GM12873 (cell line): ENCODE results near the gene FOXN1.

Source experiments
- CTCF ChIP-seq: IDR thresholded peaks from 2 replicates; pipeline ENCODE4 v1.5.1; 2012; ENCODE audit warnings: low read depth, mild to moderate bottlenecking, moderate library complexity, low read length, control low read depth; ENCODE audit not compliant: insufficient read depth; ENCODE audit errors: missing control alignments

Gene FOXN1

DNA sequence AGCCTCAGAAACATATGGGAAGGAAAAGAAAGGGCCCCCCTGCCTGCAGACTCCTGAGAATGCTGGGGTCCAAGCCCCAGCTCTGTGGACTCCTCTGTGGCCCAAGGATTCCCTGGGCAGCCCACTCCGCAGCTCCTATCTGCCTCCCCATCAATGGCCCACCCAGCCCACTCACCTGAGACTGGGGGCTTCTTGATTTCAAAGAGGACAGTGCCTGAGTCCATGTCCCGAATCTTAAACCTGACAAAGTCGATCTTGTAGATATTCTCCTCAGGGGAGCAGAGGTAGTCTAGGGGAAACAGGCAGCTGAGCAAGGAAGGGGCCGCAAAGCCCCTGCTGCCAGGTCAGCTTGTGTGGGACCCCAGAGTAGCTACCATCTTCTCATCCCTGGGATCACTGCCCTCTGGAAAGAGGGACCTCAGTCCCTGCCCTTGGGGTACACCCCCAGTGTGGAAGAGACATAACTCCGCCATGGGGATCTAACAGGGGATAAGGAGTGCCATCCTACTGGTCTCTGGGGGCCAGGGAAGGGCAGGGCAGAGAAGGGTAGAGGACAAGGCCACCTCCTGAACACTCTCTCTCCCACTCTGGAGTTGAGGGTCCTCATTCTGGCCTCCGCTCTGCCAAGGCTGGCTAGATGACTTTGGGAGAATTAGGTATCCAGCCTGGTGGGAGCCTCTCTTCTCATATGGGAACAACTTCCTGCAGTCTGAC lies 42.4 kb downstream of the FOXN1 start:
- TF ChIP-seq CTCF, result no peak

DNA sequence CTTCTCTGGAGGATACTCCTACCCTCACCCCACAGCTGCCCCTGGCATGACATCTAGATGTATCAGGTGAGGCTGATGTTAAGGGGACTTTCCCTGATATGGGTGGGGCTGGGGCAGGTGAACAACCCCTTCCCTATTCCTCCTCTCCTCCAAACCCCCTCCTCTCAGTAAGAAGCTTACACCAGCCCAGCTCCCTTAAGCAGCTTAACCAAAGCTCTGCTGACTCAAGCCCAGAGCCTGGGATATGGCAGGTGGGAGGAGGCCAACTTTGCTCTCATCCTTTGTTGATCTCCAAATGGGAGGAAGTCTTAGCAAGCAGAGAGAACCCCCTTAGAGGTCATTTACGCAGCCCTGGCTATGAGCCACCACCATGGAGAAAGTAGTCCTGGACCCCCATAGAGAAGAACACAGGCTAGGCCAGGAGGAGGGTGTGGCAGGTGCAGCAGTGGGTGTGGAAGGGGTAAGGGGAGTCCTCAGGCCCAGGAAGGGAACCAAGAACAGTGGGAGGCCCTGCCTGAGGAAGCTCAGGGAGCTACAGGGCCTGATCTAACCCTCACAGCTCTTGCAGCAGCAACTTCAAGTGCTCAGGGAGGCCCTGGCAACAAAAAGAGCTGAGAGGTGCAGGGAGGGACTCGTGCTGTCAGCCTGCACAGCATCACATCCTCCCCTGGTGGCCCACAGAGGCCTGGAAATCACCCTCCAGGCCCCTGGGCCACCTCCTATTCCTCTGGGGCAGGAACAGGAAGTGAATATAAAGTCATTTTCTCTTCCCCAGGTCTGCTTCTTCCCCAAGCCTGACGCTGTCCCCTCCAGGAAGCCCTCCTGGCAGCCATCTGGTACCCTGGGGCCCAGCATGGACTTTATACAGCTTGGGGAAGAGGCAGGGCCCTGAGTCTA lies 43.3 kb downstream of the FOXN1 start:
- peak; percentile 50 for TF ChIP-seq CTCF

- no peak for TF ChIP-seq CTCF
Observed at GRCh38 chr17:28550858-28551257, 44.7 kb downstream of the FOXN1 start.

DNA sequence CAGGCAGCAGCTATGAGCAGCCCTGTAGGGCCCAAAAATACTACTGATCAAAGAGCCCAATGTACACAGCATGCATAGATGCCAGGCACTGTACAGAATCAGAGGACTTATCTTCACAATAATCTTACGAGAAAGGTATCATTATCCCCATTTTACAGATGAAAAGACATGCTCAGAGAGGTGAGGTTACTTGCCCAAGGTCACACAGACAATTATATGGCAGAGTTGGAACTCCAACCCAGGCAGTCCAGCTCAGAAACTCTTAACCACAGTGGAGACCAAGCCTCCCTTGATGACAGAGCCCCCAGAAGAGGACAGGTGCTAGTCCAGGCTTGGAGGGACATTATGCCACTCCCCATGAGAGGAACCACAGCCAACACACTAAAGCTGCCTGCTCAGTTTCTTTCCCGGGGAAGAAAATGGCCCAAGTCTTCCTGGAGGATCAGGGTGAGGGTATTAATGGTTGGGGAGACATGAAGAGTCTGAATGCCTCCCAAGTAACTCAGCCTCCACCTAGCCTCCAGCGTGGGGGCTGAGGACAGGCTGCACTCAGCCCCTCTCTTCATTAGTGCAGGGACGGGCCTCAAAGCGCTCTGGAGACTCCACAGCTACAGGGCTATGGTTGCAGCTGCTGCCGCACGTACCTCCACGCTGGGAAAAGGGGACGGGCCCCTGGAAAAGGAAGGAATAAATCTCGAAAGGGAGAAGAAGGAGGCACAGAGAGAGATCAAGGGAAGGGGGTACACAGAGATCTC lies 45.5 kb downstream of the FOXN1 start:
- no peak for TF ChIP-seq CTCF

DNA sequence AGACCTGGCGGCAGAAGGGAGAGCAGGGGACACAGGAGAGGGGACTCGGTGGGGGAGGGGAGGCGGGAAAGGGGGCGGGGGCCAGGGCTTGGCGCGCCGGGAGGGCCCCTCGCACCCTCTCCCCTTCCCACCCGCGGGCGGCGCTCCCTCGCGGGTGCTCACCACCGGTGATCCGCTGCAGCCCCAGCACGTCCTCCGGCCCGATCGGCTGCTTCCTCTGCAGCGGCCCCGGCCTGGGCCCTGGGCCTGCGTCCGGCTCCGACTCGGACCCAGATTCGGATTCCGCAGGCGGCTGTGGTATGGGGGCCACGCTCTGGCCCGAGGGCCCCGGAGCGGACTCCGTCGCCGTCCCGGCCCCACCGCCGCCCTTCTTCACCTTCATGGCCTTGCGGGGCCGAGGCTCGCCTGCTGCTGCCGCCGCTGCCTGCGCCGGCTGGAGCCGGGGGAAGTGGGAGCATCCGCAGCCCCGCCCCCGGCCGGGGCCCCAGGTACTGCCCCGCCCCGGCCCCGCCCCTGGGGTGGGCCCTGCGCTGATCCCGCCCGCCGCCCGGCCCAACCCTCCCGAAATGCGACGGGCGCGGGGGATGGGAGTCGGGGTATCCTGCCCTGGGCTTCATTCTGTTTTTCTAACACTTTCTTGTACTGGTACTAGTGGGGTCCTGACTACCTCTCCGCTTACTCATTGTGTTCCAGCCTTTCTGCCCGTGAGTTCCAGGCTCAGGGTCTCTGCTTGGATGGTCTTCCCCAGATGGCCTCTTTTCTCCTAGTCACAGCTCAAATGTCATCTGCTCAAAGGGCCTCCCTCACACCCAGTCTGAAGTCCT lies 46.2 kb downstream of the FOXN1 start, which contains the start of gene UNC119:
Gene UNC119, minus strand, starts transcription at position 449 of the 824 bp plus-strand sequence. Its CDS starts 67 bp downstream, at position 382.
- no peak for TF ChIP-seq CTCF

GRCh38 chr17:28553000-28553505 lies 46.9 kb downstream of the FOXN1 start:
- no peak for TF ChIP-seq CTCF
